ENCODE results near the gene SDS.

SDS gene, protein sequence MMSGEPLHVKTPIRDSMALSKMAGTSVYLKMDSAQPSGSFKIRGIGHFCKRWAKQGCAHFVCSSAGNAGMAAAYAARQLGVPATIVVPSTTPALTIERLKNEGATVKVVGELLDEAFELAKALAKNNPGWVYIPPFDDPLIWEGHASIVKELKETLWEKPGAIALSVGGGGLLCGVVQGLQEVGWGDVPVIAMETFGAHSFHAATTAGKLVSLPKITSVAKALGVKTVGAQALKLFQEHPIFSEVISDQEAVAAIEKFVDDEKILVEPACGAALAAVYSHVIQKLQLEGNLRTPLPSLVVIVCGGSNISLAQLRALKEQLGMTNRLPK

GRCh38 chr12:113403435-113404415 lies at the start of gene SDS:
TSS of gene SDS (minus strand) at chr12:113403887. CDS start at chr12:113399708, 4,179 bp downstream.
- peak; percentile 26 for DNase-seq

DNA sequence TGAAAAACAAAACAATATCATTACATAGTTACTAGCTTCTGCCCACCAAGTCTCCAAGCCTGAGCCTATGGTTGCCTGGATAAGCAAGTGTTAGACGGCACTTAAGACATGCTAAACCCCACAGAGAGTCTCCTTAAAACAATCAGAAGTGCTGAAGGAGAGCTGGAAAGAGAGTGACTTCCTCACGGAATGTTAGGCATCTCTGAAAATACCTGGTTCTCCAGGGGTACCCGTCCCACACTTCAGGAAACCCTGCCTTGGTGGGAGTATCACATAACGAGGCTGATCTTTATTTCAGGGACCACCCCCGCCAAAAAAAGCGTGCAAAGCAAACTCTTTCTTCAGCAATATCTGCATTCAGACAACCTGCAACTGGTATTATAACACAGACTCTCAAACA lies 49.6 kb upstream of the SDS start:
- DNase-seq = no peak

- no peak for DNase-seq
These were observed 48.8 kb upstream of the SDS start for GRCh38 chr12:113452458-113452857.

- no peak for DNase-seq
These were observed 46.2 kb upstream of the SDS start for GRCh38 chr12:113449839-113450238.

- DNase-seq = no peak
These were observed 45.6 kb upstream of the SDS start for GRCh38 chr12:113449299-113449698.

DNA sequence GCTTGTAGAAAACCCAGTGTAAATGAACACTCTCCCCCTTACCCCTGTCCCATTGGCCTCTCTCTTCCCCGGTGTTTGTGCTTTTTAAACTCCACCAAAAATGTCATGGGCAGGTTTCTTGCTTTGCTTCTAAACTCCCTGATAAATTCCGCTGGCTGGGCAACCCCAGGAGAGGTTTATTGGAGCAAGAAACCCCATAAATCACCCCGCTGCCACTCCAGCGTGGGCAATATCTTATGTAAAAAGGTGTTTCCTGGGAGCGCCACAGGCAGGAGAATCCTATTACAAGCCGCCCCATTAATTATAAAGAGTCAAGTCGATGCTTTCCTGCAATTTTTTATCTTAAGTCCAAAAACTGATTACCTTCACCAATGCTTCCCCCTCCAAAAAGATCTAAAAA lies 45.2 kb upstream of the SDS start:
- DNase-seq = no peak

DNA sequence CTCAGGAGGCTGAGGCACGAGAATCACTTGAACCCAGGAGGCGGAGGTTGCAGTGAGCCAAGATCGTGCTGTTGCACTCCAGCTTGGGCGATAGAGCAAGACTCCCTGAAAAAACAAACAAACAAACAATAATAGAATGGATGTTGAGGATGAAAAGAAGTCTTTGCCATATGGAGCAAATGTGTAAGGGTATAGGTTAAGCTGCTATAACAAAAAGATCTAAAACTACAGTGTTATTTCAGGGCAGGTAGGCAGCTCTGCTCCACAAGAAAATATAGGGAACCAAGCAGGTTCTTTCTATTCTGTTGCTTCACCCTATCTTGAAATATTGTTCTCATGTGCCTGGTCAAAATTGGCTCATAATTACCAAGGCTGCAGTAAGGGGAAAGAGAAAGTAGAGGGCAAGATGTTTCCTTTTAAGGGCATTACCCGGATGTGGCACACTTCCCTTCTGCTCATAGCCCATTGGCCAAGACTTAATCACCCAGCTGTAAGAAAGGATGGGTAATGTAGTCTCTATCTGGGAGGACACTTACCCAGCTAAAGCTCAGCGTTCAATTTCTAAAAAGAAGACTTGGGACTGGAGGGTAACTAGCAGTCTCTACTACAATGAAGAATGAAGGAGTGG lies 42.0 kb upstream of the SDS start:
- DNase-seq = no peak

DNA sequence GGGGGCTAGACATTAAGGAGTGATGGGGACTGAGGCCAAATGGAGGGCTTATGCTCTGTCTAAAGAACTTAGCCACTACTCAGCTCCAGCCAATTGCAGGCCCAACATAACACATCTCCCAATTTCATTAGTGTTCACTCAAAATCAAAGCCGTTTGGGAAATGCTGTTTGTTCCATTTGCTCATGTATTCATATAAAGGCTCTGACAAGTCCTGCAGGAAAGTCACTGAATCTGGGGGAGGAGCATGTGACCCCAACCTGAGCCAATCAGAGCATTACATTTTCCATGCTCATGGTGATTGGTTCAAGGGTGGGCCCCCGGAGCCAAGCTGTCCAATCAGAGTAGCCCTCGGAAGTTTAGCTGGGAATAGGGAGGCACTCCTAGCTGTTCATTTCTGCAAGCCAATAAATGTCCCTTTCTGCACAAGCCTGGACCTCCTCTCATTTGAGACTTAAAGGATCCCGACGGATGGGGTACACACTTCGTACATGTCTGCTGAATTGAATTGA lies 39.4 kb upstream of the SDS start:
- DNase-seq = no peak

- no peak for DNase-seq
These were observed 37.5 kb upstream of the SDS start for GRCh38 chr12:113440947-113441782.

GRCh38 chr12:113440336-113440735 lies 36.6 kb upstream of the SDS start:
- no peak for DNase-seq

- peak; percentile 18 for DNase-seq
These were observed 35.9 kb upstream of the SDS start for GRCh38 chr12:113439606-113440030.

DNA sequence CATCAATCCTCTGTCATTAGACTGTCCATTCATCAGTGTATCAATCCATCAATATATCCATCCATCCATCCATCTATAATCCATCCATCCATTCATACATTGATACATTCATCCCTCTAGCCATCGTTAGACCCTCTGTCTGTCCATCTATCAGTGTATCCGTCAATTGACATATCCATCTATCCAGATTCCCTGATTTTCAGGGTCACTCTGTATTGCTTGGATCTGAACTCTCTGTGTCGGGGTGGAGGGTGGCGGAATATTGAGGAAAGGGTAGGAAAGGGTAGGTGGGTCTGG lies 35.6 kb upstream of the SDS start:
- DNase-seq = no peak

DNA sequence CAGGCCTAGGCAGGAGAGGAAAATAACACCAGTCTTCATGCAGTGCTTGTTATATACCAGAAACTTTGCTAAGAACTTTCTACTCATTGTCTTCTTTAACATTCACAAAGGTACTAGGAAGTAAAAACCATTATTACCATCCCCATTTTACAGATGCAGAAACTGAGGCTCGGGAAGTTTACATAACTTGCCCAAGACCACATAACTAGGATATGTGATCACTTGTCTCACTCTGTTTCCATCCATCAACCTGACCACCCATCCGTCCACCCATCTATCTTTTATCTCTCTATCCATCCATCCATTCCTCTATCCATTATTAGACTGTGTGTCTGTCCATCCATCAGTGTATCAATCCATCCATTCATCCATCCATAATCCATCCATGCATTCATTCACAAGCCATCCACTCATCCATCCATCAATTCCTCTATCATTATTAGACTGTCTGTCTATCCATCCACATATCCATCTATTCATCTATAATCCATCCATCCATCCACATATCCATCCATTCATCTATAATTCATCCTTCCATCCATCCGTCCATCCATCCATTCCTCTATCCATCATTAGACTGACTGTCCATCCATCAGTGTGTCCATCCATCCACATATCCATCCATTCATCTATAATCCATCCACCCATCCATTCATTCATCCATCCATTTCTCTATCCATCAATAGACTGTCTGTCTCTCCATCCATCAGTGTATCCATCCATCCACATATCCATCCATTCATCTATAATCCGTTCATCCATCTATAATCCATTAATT lies 35.0 kb upstream of the SDS start:
- DNase-seq = no peak

DNA sequence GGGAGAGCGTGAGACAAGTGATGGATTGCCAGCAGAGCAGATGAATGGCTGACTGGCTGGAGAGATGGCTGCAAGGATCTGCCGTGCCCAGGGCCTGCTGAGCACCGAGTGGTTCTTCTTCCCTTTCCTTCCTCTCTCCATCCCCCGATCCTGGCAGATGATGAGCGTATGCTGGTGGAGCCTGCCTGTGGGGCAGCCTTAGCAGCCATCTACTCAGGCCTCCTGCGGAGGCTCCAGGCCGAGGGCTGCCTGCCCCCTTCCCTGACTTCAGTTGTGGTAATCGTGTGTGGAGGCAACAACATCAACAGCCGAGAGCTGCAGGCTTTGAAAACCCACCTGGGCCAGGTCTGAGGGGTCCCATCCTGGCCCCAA lies 34.0 kb upstream of the SDS start:
- no peak for DNase-seq

GRCh38 chr12:113436993-113437728 lies 33.5 kb upstream of the SDS start:
- no peak for DNase-seq

DNA sequence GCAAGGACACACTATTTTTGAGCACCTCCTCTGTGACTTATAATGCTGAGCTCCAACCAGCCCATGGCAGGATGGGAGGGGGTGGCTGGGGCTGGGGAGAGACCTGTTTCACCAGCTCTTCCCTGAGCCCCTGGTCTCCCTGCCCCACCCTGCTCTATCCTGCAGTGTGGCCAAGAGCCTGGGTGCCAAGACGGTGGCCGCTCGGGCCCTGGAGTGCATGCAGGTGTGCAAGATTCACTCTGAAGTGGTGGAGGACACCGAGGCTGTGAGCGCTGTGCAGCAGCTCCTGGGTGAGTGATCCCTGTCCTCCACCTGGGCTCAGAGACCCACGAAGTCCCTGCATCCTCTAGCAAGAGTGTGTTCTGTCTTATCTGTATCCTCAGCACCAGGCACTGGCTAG lies 32.9 kb upstream of the SDS start:
- no peak for DNase-seq

GRCh38 chr12:113435367-113435766 lies 31.7 kb upstream of the SDS start:
- DNase-seq = no peak

- no peak for DNase-seq
These were observed 29.3 kb upstream of the SDS start for GRCh38 chr12:113432986-113433385.

DNA sequence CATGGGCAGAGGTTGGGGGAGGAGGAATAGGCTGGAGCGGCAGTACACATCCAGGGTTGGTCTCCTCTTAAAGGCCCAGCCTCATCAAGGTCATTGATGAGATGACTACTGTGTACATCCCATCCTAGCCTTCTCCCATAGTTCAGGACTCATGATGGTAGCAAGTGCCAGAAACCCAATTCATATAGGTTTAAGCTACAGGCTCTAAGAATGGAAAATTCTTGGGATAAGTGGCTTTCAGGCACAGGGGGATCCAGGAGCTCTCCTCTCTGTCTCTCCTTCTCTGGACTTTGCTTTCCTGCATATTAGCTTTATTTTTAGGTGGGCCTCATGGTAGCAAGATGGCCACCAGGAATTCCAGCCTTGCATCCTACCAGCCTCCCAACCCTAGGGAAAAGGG lies 24.8 kb upstream of the SDS start:
- DNase-seq = no peak

- no peak for DNase-seq
These were observed 24.2 kb upstream of the SDS start for GRCh38 chr12:113427882-113428281.

DNA sequence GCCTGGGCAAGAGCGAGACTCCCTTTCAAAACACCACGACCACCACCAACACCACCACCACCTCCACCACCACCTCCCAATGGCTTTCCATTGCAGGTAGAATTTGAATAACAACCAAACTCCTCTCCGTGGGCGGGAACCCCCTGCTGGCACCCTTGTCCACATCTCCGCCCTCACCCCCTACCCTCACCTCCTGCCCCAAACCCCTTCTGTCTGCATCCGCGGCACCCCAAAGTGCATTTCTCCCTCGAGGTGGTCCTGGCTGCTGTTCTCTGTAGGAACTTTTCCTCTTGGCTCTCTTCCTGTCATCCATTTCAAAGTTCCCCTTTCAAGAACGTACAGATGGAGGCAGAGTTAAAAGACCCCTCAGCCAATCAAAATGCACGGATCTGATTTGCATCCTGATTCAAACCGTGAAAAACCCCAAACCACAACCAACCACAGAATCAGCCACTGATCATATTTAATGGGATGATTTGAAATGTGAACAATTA lies 22.3 kb upstream of the SDS start:
- no peak for DNase-seq
